Putamen (tissue), 1 donor: ENCODE data around the gene AP2A1.
A peak's percentile ranks its signal among the peaks of the same experiment; 100 is the strongest.

Experiments
- DNase-seq: peaks from one replicate; pipeline ENCODE4 v3.0.0-alpha.2; 2016; ENCODE audit warnings: low spot score

AP2A1 gene

DNA sequence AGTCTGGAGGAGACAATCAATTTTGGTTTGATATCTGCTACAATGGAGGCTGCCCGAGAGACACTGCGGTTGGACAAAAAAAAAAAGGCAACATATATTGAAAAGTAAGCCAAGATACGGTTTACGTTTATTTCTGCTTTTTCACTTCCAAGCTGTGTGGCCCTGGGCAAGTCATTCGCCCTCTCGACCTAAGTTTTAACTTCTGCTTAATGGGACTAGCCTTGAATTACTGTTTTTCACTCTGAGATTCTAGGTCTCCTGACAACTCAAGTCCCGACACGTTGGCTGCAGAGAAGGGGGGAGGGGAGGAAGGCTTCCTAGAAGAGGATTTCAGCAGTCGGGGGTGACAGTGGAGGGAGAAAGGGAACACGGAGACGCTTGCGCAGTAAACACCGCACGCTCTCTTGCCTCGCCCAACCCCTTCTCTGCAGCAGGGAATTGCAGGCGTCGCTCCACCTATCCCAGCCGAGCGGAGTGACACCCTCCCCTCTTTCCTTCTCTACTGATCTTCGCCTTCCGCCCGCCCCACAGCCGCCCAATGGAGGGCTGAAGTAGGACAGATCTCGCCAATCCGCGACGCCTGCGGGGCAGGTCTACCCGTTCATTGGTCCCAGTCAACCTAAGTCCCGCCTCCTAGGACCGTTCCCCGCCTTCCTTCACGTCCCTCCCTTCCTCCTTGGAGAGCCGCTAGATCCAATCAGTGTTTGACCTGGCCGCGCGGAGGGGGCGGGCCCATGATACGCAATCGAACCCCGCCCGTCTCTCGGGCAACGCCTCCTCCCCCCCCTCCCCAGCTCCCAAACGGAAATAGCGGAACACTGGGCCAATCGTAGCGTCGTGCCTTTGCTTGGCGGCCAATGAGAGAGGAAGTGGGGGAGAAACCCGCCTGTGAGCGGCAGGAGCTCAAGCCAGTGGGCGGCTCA lies 533 bp upstream of the AP2A1 start:
- DNase-seq = peak; percentile 100

DNA sequence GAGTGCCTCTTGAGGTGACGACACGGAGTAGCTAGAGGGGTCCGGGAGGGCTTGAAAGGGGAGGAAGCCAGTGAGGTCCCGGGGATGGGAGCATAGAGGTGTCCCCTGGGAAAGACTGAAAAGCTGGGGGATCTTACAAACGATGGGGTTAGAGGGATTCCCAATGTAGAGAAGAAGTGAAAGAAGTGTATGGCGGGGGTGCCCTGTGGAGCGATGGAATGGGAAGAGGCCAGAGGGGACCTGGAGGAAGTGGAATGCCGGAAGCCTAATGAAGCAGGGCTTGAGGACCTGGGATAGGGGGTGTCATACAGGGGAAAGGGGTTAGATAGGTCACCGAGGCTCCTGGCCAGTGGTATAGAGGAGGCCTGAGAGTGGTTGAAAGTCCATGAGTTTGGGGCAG lies 580 bp downstream of the AP2A1 start:
- DNase-seq = no peak

DNA sequence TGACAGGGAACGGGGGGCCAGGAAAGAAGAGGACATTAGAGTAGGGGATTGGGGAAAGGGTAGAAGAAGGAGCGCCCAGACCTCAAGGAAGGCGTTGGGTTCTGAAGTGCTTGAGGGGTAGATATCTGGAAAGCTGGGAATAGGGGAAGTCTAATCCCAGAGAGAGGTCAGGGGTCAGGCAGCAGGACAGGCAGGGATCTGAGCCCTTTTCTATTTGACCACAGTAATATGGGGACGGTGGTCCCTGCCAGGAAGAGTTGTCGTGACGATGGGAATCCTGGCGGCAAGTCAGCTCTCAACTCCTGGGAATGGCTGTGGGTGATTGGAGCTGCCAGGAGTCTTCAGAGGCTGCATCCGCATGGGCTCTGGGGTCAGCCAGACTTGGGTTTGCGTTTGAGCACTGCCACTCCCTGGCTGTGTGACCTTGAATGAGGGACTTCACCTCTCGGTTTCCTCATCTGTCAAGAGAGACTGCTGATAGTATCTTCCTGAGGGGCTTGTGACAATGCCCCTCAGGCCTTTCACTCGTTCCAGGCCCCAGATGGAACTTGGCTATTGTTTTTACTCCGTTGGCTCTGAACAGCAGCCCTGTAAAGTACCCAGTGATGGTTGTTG lies 1.3 kb downstream of the AP2A1 start:
- no peak for DNase-seq

DNA sequence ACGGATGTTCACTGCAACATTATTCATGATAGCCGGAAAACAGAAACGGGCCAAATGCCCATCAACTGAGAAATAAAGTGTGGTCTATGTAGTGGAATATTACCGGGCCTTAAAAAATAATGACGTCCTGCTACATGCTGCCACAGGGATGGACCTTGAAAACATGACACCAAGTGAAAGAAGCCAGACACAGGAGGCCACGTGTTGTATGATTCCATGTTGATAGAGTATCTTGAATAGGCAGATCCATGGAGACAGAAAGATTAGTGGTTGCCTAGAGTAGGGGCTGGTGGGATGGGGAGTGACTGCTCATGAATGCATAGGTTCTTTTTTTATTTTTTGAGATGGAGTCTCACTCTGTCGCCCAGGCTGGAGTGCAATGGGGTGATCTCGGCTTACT lies 3.7 kb downstream of the AP2A1 start:
- DNase-seq = no peak

DNA sequence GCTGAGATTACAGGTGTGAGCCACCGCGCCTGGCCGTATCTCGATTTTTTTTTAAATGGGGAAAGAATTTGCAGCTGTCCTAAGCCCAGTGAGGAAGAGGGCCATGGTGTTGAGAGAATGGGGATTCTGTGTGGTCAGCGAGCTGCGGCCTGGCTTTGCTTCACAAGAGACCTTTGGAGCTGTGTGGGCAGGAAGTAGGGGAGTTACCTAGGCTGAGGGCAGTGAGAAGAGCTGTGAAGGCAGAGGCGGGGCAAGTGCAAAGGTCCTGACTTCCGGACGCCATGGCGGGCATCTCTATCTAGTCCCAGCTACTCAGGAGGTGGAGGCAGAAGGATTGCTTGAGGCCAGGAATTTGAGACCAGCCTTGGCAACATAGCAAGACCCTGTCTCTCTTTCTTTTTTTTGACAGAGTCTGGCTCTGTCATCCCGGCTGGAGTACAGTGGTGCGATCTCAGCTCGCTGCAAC lies 4.9 kb downstream of the AP2A1 start:
- DNase-seq = no peak

DNA sequence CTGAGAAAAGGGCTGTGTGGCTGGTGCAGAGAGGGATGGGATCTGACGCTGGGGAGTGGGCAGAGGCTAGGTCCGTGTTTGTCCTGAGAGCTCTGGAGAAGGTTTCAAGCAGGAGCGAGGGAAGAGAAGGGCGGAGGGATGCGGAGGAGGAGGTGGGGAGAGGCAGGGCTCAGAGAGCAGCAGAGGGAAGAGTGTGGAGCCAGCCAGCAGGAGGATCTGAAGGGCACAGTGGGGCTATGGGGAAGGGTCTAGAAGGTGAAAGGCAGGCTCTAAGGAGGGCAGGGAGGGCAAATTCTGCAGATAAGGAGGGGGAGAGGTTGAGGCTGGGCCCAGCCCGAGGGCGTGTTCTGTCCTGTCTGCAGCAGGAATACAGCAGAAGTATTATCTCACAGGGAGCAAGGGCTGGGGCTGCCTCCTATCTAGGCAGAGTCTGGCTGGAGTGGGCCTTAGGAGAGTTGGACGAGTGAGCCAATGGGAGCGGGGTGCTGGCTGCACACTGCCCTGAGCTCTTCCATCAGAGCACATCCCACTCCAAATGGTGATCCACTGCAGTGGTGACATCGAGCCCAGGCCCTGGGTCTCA lies 6.1 kb downstream of the AP2A1 start:
- DNase-seq = no peak

DNA sequence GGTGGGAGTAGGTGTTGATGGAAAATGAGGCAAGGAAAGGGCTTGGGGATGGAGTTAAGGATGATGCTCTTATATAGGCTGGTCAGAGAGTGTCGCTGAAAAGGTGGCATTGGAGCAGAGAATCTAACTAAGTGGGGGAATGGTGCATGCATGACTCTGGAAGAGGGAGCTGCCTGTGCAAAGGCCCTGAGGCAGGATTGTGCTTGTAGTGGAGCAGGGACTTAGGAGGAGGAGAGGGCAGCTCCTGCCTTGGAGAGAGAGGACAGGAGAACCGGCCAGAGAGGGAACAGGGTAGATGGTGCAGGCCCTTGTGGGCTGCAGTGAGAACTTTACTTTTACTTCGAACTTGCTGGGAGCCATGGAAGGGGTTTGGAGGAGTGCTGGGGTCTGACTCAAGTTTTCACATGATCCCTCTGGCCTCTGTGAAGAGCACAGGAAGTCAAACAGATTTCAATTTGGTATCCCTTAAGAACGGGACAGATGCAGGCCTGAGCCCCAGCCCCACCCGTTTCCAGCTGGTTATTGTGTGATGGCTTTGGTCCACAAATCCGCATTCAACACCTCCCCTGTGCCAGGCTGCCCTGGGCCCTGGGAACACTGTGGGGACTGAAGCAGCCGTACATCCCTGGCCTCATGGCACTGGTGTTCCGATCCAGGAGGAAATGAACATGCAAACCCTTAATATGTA lies 7.0 kb downstream of the AP2A1 start:
- DNase-seq = no peak

DNA sequence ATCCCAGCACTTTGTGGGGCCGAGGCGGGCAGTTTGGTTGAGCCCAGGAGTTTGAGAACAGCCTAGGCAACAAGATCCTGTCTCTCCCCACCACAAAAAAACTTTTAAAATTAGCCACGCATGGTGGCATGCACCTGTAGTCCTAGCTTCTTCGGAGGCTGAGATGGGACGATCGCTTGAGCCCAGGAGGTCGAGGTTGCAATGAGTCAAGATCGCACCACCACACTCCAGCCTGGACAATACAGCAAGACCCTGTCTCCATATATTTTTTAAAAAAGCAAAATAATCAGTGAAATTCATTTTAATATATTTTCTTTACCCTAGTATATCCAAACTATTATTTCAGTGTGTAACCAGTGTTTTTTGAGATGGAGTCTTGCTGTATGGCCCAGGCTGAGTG lies 8.2 kb downstream of the AP2A1 start:
- DNase-seq = no peak

DNA sequence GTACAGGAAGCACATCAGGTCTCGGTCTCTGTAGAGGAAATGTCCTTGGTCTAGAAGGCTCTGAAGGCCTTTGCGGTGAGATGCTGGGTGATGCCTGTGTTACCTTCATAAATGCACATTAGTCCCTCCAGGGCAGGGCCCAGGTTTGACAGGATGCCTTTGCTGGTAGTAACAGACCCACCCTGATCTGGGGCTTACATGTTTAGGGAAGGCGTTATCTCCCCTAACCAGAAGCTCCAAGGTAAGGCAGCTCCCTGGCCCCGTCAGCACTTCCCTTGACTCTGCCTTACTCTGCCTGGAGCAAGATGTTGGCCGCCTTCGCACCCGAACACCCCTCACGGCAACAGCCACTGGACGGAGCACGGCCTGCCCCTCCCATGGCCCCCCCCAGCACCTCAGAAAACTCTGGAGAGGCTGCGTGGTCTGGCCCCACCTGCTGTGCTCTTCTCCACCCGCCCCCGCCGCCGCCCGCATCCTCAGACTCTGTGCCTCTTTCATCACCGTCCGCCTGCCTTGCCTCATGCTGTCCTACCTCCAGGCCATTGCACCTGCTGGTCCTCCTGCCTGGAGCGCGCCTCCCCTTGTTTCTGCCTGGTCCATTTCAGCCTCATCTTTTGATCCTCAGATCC lies 9.1 kb downstream of the AP2A1 start:
- no peak for DNase-seq

DNA sequence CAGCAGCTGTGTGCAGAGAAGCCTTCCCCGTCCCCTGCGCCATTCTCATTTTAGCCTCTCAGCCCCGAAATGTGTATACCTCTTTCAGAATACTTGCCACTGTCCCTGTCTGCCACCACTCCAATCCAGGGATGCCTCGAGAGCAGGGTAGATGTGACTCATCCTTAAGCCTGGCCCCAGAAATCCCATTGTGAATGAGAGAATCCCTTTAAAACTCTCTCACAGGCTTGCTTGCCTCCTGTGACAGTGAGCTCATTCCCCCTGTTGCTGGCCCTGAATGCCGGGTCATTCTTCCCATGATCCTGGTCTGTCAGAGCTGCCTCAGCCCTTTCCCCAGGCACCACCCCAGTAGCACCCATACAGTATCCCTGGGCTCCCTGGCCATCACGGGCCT lies 9.6 kb downstream of the AP2A1 start:
- no peak for DNase-seq

DNA sequence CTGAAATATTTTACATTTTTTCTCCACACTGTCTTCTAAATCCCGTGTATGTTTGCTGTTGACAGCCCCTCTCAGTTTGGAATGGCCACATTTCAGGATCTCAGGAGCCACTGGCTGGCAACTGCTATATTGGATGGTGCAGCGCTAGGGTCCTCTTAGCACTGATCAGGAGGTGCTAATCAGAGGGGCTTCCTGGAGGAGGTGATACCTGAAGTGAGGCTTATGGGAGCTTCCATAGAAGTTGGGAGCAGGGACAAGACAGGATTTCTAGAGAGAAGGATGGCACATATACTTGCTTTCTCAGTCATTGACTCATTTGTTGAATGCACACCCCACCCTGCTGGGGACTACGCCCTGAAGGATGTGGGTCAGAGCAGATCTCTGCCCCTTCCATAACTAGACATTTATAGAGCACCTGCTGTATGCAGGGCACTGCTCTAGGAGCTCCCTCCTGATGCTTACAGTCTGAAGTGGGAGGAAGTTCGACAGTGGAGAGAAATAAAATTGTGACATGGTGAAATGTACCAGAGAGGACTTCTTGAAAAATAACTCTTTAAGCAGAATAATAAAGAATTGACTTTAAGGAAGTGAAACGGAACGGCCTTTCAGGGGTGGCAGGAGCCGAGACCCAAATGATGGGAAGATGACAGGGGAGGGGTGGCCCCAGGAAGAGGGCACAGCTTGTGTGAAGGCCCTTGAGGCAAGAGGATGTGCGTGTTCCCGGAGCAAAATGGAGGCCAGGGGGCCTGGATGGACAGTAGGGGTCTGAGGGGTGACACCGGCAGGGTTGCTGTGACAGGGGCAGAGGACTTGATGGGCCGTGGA lies 13.1 kb downstream of the AP2A1 start:
- DNase-seq = no peak

DNA sequence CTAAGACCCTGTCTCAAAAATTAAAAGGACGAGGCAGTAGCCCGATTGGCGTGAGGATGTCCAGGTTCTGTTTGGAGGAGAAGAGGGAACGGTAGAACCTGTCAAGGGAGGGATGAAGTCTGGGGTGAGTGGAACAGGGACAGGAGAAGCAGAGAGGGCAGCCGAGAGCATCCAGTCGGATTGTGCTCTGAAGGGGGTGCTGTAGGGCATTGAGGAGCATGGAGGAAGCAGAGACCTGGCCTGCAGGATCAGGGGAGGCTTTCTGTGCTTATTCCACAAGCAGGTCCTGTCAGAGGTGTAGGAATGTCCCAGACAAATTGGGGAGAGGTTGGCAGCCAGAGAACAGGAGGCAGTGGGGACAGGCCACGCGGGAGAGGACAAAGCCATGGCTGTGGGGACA lies 14.1 kb downstream of the AP2A1 start:
- no peak for DNase-seq

DNA sequence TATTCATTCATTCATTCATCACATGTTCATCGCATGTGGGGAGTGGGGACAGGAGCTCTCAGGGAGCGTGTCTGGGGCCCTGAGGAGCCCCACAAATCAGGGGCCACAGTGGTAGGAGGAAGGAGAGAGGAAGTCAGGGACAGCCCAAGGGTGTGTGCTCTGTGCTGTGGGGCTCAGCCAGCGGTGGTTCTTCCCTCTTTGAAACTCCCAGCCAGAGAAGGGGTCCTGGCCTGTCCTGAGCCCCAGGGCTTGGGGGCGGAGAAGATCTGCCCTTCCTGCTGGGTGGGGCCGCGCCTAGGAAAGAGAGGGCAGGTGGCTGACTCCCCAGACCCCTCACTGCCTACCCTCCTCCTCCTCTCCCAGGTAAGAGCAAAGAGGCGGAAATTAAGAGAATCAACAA lies 14.6 kb downstream of the AP2A1 start:
- DNase-seq = no peak

DNA sequence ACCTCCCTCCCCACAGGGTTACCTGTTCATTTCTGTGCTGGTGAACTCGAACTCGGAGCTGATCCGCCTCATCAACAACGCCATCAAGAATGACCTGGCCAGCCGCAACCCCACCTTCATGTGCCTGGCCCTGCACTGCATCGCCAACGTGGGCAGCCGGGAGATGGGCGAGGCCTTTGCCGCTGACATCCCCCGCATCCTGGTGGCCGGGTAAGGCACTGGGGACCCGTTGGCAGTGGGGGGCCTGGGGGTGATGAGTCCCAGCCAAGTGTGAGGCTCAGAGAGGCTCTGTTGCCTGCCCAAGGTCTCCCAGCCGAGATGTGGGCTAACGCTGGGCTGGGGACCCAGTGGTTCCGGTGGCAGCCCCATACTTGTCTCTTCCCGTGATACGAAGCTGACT lies 15.7 kb downstream of the AP2A1 start:
- DNase-seq = no peak

DNA sequence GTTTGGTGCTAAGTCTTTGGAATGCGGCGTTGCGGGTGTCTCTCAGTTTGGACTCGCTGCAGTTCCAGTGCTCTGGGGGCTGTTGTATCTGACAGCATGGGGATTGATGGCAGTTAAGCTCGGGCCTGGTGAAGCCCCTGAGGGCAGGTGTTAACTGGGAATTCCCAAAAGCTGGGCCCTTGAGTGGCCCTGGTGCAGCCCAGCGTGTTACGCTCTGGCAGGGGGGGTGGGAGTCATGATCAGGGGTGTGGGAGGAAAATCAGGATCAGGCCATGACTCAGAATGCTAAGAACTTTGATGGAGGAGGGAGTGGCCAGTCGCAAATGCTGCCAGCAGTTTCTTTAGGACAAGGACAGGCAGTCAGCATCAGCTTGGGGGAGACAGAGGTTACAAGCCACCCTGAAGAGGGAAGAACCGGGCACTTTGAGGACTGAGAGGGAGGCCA lies 19.6 kb downstream of the AP2A1 start:
- no peak for DNase-seq

DNA sequence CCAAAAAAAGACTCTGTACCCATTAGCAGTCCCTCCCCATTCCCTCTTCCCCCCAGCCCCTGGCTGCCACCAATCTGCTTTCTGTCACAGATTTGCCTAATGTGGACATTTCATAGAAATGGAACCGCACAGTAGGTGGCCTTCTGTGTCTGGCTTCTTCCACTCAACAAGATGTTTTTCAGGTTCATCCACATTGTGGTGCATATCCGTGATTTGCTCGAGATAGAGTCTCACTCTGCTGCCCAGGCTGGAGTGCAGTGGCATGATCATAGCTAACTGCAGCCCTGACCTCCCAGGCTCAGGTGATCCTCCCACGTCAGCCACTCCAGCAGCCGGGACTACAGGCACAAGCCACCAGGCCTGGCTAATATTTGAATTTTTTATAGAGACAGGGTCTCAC lies 20.9 kb downstream of the AP2A1 start:
- DNase-seq = no peak

DNA sequence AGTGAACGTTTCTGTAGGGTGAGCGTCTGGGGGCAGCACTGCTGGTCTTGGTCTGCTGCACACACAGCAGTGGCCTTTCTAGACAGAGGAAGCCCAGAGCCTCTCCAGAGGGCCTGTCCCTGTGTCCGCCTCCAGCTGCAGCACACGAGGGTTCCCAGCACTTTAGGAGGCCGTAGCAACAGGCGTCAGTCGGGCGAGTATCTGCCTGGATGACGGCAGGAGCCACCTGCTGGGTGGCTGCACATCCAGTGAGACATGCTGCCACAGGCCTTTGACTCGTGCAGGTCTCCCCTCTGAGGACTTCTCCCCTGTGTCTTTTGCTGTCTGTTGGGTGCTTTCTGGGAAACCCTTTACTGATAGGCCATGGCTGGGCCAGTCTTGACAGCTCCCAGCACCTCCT lies 22.1 kb downstream of the AP2A1 start:
- no peak for DNase-seq

DNA sequence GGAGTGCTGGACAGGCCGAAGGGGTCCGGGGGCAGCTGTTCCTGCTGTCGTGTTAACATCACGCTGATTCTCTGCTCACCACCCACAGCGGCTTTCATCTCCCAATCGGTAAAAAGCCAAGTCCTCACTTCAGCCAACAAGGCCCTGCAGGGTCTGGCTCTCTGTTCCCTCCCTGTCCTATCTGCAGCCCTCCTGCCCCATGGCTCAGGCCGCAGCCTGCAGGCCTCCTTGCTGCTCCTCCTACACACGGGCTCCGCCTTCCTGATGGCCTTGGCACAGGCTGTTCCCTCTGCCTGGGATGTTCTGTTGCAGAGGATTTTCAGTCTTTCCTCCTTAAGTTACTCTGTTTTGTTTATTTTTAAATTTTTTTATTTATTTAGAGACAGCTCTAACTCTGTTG lies 24.1 kb downstream of the AP2A1 start:
- no peak for DNase-seq

DNA sequence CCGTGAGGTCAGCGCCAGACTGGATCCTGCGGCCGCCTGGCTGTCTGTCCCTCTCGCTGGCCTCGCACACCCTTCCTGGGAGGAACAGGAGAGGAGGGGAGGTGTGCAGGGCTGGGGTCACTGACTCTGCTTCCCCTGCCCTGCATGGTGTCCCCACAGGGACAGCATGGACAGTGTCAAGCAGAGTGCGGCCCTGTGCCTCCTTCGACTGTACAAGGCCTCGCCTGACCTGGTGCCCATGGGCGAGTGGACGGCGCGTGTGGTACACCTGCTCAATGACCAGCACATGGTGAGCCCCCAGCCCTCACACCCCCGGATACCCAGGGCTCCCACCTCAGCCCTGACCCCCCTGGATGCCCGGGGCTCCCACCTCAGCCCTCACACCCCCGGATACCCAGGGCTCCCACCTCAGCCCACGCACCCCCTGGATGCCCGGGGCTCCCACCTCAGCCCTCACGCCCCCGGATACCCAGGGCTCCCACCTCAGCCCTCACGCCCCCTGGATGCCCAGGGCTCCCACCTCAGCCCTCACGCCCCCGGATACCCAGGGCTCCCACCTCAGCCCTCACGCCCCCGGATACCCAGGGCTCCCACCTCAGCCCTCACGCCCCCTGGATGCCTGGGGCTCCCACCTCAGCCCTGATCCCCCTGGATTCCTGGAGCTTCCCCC lies 25.1 kb downstream of the AP2A1 start:
- DNase-seq = no peak

DNA sequence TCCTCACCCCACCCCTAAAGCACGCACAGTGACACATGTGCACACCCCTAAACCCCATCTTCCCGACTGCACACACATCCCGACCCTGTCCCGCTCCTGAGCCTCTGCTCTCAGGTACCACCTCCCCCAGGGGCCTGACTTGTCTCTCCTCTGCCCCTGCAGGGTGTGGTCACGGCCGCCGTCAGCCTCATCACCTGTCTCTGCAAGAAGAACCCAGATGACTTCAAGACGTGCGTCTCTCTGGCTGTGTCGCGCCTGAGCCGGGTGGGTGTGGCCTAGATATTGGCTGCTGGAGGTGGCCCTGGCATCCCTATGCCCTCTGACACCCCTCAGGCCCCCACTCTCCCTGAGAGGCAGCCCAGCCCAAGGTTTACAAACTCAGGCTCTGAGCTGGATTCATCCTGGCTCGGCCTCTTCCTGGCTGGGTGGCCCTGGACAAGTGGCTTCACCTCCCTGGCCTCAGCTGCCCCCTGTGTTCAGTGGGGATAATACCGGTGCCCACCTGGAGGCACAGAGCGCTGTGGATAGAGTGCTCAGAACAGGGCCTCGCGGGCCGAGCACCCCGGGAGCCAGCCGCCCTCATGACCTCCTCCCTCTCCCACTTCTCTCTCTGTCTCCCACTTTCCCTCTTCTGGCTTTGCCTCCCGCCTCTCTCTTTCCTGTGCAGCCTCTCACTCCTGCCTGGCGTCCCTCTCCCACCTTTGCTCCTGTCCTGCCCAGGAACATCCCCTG lies 26.2 kb downstream of the AP2A1 start:
- DNase-seq = no peak
